IMR-90 (cell line): Measurements from ENCODE around the gene VIPR2.
"Not testable (repeated sequence)": the region's sequence is repeated elsewhere in the genome, so short reads cannot be mapped to it uniquely, and the experiment has no call there.

Experiments
- BHLHE40 ChIP-seq: fragments of 150-350 bp; IDR thresholded peaks from 2 replicates; pipeline ENCODE4 v1.6.1; 2016; ENCODE audit warnings: mild to moderate bottlenecking, low read depth, low read length
- CTCF ChIP-seq: conservative IDR thresholded peaks from 2 replicates; pipeline ENCODE4 v1.5.1; 2012; ENCODE audit warnings: mild to moderate bottlenecking, low read depth, low read length, improper control_type of control experiment
- ELK1 ChIP-seq: fragments of 150-350 bp; IDR thresholded peaks from 2 replicates; pipeline ENCODE4 v1.6.1; 2016; ENCODE audit warnings: low read depth, mild to moderate bottlenecking, low read length, moderate library complexity, borderline replicate concordance
- MAZ ChIP-seq: IDR thresholded peaks from 2 replicates; pipeline ENCODE4 v1.6.1; 2012; ENCODE audit warnings: low read depth, mild to moderate bottlenecking, low read length, improper control_type of control experiment, moderate library complexity, borderline replicate concordance
- MXI1 ChIP-seq: IDR thresholded peaks from 2 replicates; pipeline ENCODE4 v1.6.1; 2012; ENCODE audit warnings: low read depth, mild to moderate bottlenecking, low read length, moderate library complexity, borderline replicate concordance
- NFE2L2 ChIP-seq: fragments of 150-350 bp; IDR thresholded peaks from 2 replicates; pipeline ENCODE4 v1.6.1; 2016; ENCODE audit warnings: low read depth, mild to moderate bottlenecking, low read length
- POLR2A ChIP-seq: IDR thresholded peaks from 2 replicates; pipeline ENCODE4 v1.6.1; 2012; ENCODE audit warnings: mild to moderate bottlenecking, low read depth, low read length
- RAD21 ChIP-seq: IDR thresholded peaks from 2 replicates; pipeline ENCODE4 v1.6.1; 2012; ENCODE audit warnings: low read length, improper control_type of control experiment
- RCOR1 ChIP-seq: IDR thresholded peaks from 2 replicates; pipeline ENCODE4 v1.6.1; 2012; ENCODE audit warnings: mild to moderate bottlenecking, low read length, improper control_type of control experiment; ENCODE audit not compliant: insufficient replicate concordance
- SMC3 ChIP-seq: fragments of 150-350 bp; IDR thresholded peaks from 2 replicates; pipeline ENCODE4 v1.6.1; 2016; ENCODE audit warnings: low read depth, mild to moderate bottlenecking, antibody characterized with exemption, low read length, moderate library complexity

GRCh38 chr7:159100281-159101082 is 44.2 kb downstream of the VIPR2 start:
- TF ChIP-seq RCOR1, BHLHE40, POLR2A, CTCF, SMC3, ELK1, MAZ, RAD21, NFE2L2, MXI1: not testable (repeated sequence)
